Astrocyte (in vitro differentiated cells and primary cell): ENCODE measurements around the gene MAP1A. TPM values are rescaled to one million over a fixed set of nuclear protein-coding genes. Genes with fewer than 3 reads are reported as not detected.

Source experiments
- DNase-seq: peaks from one replicate; pipeline ENCODE4 v3.0.0-alpha.2; 2010; ENCODE audit warnings: low read depth
- FAIRE-seq: peaks from 2 replicates; lab custom pipeline; 2011; peaks lifted over from hg19 to GRCh38; lab: Jason Lieb, UNC
- H2AFZ ChIP-seq: 2 replicates; pipeline ENCODE4 v1.6.0; 2012; ENCODE audit warnings: low read depth, low read length, inconsistent platforms
- H3K27ac ChIP-seq: 2 replicates; pipeline ENCODE4 v1.5.1; 2011; ENCODE audit warnings: low read depth, low read length, inconsistent platforms
- H3K27me3 ChIP-seq: 2 replicates; pipeline ENCODE4 v1.6.0; 2011; ENCODE audit warnings: low read length, inconsistent platforms; ENCODE audit not compliant: insufficient read depth
- H3K36me3 ChIP-seq: 2 replicates; pipeline ENCODE4 v1.5.1; 2011; ENCODE audit warnings: low read length, inconsistent platforms; ENCODE audit not compliant: insufficient read depth
- H3K4me1 ChIP-seq: 2 replicates; pipeline ENCODE4 v1.5.1; 2011; ENCODE audit warnings: low read length, inconsistent platforms; ENCODE audit not compliant: insufficient read depth
- H3K4me2 ChIP-seq: 2 replicates; pipeline ENCODE4 v1.6.0; 2012; ENCODE audit warnings: low read length, inconsistent platforms
- H3K4me3 ChIP-seq: 2 replicates; pipeline ENCODE4 v1.5.1; 2011; ENCODE audit warnings: low read depth, mild to moderate bottlenecking, low read length, inconsistent platforms; ENCODE audit not compliant: insufficient read depth
- H3K79me2 ChIP-seq: 2 replicates; pipeline ENCODE4 v1.6.0; 2012; ENCODE audit warnings: mild to moderate bottlenecking, low read length, inconsistent platforms; ENCODE audit not compliant: insufficient read depth
- H3K9ac ChIP-seq: 2 replicates; pipeline ENCODE4 v1.6.0; 2012; ENCODE audit warnings: mild to moderate bottlenecking, low read length, inconsistent platforms
- H3K9me3 ChIP-seq: 2 replicates; pipeline ENCODE4 v1.5.1; 2012; ENCODE audit warnings: low read depth, mild to moderate bottlenecking, low read length, inconsistent platforms; ENCODE audit not compliant: insufficient read depth
- H4K20me1 ChIP-seq: 2 replicates; pipeline ENCODE4 v1.6.0; 2012; ENCODE audit warnings: low read length, inconsistent platforms; ENCODE audit not compliant: insufficient read depth
- H3K27ac Mint-ChIP-seq: one replicate; pipeline ENCODE4 v1.8.0; 2021; ENCODE audit warnings: mild to moderate bottlenecking, mixed read lengths; ENCODE audit not compliant: unreplicated experiment
- H3K27me3 Mint-ChIP-seq: one replicate; pipeline ENCODE4 v1.8.0; 2021; ENCODE audit warnings: low read depth, mixed read lengths; ENCODE audit not compliant: unreplicated experiment
- H3K36me3 Mint-ChIP-seq: one replicate; pipeline ENCODE4 v1.8.0; 2021; ENCODE audit warnings: low read depth, mixed read lengths; ENCODE audit not compliant: unreplicated experiment
- H3K4me1 Mint-ChIP-seq: one replicate; pipeline ENCODE4 v1.8.0; 2021; ENCODE audit warnings: low read depth, mixed read lengths; ENCODE audit not compliant: unreplicated experiment
- H3K4me3 Mint-ChIP-seq: one replicate; pipeline ENCODE4 v1.8.0; 2021; ENCODE audit warnings: mild to moderate bottlenecking, moderate library complexity, mixed read lengths; ENCODE audit not compliant: unreplicated experiment
- H3K9me3 Mint-ChIP-seq: one replicate; pipeline ENCODE4 v1.8.0; 2021; ENCODE audit warnings: mild to moderate bottlenecking, mixed read lengths; ENCODE audit not compliant: unreplicated experiment
- EZH2 ChIP-seq: IDR thresholded peaks from 2 replicates; pipeline ENCODE4 v1.6.1; 2012; ENCODE audit warnings: mild to moderate bottlenecking, low read length, inconsistent platforms; ENCODE audit not compliant: insufficient read depth
- total RNA-seq: library from RNA; stranded (reverse); gene quantifications from 2 replicates; pipeline ENCODE4 v1.2.1, GENCODE V29; 2021
- TF ChIP-seq, protein P1 (sequence below): IDR thresholded peaks from 2 replicates; pipeline ENCODE4 v1.5.1; 2011; ENCODE audit warnings: low read depth, mild to moderate bottlenecking, inconsistent platforms, low read length, moderate library complexity; ENCODE audit not compliant: insufficient read depth

Gene MAP1A
- total RNA-seq, 1 donor from 2014 or later = 142 TPM

DNA sequence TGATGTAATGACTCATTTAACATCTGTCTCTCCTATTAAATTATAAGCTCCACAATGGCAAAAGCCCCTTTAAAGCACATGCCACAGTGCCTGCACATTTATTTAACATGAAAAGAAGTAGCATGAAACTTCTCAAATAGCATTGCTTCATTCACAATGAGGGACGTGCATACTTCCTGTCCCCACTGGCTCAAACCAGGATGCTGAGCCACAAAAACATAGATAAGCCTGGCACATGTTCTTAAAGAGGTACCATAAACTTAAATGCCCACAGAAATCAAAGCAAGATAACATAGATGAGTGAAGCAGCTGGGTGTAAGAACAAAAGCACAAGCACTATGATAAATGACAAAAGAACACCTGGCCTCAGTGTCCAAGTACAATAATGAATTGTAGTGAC lies 28.2 kb upstream of the MAP1A start:
- H3K36me3 Mint-ChIP-seq = peaks cover 10% of the 10 kb centered on the region
- no peak for TF ChIP-seq EZH2
- TF ChIP-seq, protein P1, sequence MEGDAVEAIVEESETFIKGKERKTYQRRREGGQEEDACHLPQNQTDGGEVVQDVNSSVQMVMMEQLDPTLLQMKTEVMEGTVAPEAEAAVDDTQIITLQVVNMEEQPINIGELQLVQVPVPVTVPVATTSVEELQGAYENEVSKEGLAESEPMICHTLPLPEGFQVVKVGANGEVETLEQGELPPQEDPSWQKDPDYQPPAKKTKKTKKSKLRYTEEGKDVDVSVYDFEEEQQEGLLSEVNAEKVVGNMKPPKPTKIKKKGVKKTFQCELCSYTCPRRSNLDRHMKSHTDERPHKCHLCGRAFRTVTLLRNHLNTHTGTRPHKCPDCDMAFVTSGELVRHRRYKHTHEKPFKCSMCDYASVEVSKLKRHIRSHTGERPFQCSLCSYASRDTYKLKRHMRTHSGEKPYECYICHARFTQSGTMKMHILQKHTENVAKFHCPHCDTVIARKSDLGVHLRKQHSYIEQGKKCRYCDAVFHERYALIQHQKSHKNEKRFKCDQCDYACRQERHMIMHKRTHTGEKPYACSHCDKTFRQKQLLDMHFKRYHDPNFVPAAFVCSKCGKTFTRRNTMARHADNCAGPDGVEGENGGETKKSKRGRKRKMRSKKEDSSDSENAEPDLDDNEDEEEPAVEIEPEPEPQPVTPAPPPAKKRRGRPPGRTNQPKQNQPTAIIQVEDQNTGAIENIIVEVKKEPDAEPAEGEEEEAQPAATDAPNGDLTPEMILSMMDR = no peak

GRCh38 chr15:43492266-43492665 lies 25.1 kb upstream of the MAP1A start:
- Histone ChIP-seq H3K4me3 (peak overlapping the region; percentile 86), H3K4me2 (peak overlapping the region; percentile 94), H3K79me2 (peaks cover 16% of the 10 kb centered on the region), H2AFZ (peak overlapping the region; percentile 97), H3K36me3 (peaks cover 3% of the 10 kb centered on the region), H3K27me3 (no peaks in the 10 kb centered on the region), H4K20me1 (peaks cover 24% of the 10 kb centered on the region), H3K9ac (peak overlapping the region; percentile 95), H3K4me1 (peaks cover 5% of the 10 kb centered on the region), H3K9me3 (no peaks in the 10 kb centered on the region), H3K27ac (peak overlapping the region; percentile 92)
- Mint-ChIP-seq H3K27ac (peak overlapping the region; percentile 95), H3K4me3 (peak overlapping the region; percentile 98), H3K27me3 (no peaks in the 10 kb centered on the region), H3K9me3 (no peaks in the 10 kb centered on the region), H3K36me3 (peaks cover 8% of the 10 kb centered on the region), H3K4me1 (peaks cover 6% of the 10 kb centered on the region)
- DNase-seq (no peak), FAIRE-seq (no peak)
- no peak for TF ChIP-seq EZH2
- TF ChIP-seq, protein P1 = no peak

More for the DNA sequence above, 28.2 kb upstream of the MAP1A start:
- Histone ChIP-seq H3K4me2 (no peak overlapping the region), H3K4me1 (peaks cover 5% of the 10 kb centered on the region), H3K27ac (no peak overlapping the region), H3K36me3 (peaks cover 3% of the 10 kb centered on the region), H3K79me2 (peaks cover 22% of the 10 kb centered on the region), H3K4me3 (no peak overlapping the region), H4K20me1 (peaks cover 40% of the 10 kb centered on the region), H3K9me3 (no peaks in the 10 kb centered on the region), H3K27me3 (no peaks in the 10 kb centered on the region), H3K9ac (no peak overlapping the region), H2AFZ (no peak overlapping the region)
- H3K27ac Mint-ChIP-seq = no peak overlapping the region
- no peak for DNase-seq
- H3K27me3 Mint-ChIP-seq = no peaks in the 10 kb centered on the region
- H3K4me1 Mint-ChIP-seq = peaks cover 10% of the 10 kb centered on the region
- no peak for FAIRE-seq
- H3K4me3 Mint-ChIP-seq = no peak overlapping the region
- H3K9me3 Mint-ChIP-seq = no peaks in the 10 kb centered on the region

DNA sequence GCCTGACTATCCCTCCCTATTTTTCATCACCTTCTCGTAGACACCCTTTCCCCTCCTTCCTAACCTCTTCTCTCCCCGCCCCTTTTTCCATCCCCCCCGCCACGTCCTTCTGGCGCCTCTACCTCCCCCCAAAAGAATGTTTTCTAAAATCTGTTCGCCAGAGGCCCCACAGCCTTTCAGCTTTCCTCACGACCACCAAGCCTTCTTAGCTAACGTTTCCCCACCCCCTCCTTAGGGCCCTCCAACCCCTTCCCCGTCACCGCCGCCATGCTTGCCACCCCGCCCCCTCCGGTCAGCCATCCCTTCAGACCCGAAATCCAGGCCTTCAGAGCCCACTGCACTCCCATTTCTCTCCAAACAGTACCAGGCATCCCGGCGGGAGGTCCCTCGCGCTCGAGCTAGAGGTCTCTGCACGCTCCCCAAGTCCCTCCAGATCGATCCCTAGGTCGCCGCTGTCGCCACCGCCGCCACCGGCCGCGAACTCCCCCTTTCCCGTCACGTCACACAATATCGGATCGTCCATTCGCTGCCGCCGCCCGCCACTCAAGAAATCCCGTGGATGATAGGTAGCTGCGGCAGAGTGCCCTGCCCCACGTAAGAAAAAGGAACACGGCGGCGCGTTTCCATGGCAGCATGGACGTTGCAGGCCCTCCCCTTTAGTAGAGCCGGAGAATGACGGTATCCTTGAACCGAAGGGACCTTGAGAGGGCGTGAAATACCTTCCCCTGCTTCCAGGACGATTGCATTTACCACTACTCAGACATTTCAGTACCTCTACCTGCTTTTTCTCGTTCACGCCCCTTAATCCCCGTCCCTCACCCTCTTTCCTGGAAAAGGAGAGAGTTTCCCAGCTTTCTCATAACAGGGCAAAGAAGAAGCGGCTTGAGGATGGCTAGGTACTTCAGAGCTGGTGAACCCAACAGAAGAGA lies 24.5 kb upstream of the MAP1A start, which contains the start of gene TP53BP1:
TP53BP1 (minus strand) TSS at position 484 of the 929 bp plus-strand sequence; CDS start at position 371, 113 bp downstream.
- Histone ChIP-seq H3K4me2 (peak within 1 kb of the TSS; percentile 94), H3K9ac (peak within 1 kb of the TSS; percentile 95), H3K36me3 (peaks cover under 1% of the 10 kb centered on the region), H3K4me3 (peak within 1 kb of the TSS; percentile 86), H3K9me3 (no peaks in the 10 kb centered on the region), H2AFZ (peak within 1 kb of the TSS; percentile 97), H3K27ac (peak within 1 kb of the TSS; percentile 92), H3K27me3 (no peaks in the 10 kb centered on the region), H3K4me1 (peaks cover 5% of the 10 kb centered on the region), H3K79me2 (peaks cover 16% of the 10 kb centered on the region), H4K20me1 (peaks cover 17% of the 10 kb centered on the region)
- H3K9me3 Mint-ChIP-seq = no peaks in the 10 kb centered on the region
- H3K4me1 Mint-ChIP-seq = peaks cover 6% of the 10 kb centered on the region
- peak; percentile 93 for DNase-seq
- H3K4me3 Mint-ChIP-seq = peak within 1 kb of the TSS; percentile 98
- TF ChIP-seq, protein P1 = no peak
- no peak for TF ChIP-seq EZH2
- H3K27me3 Mint-ChIP-seq = no peaks in the 10 kb centered on the region
- FAIRE-seq = peak; percentile 43
- H3K27ac Mint-ChIP-seq = peak within 1 kb of the TSS; percentile 95
- H3K36me3 Mint-ChIP-seq = peaks cover 8% of the 10 kb centered on the region
